Measurements from ENCODE around the gene PDZRN3. TPM values are rescaled to one million over a fixed set of nuclear protein-coding genes. Genes with fewer than 3 reads are reported as not detected.
A peak's percentile ranks its signal among the peaks of the same experiment; 100 is the strongest.

Gene PDZRN3
- total RNA-seq, 1 experiment from 2014 or later, result 5.9 TPM

GRCh38 chr3:73384091-73384906 is 240.4 kb downstream of the PDZRN3 start:
- Mint-ChIP-seq H3K27ac (peak overlapping the region in 1 of 3 experiments; percentile 17; a peak in 1 of 7 replicates), H3K36me3 (ENCODE audit: insufficient read depth in 1 of 3, low read depth in 3 of 3) (peaks cover 5 to 45% (median 18%) of the 10 kb centered on the region in 3 experiments; a peak in 6 of 7 replicates), H3K27me3 (ENCODE audit: low read depth) (no peaks in the 10 kb centered on the region), H3K4me3 (no peak overlapping the region), H3K9me3 (no peaks in the 10 kb centered on the region), H3K4me1 (no peaks in the 10 kb centered on the region; a peak in 1 of 4 replicates)
- no peak overlapping the region for H3T11ph ChIP-seq (ENCODE audit: low read length)
- no peak for DNase-seq
- no peaks in the 10 kb centered on the region for H3K79me1 ChIP-seq (ENCODE audit: insufficient read depth, low read depth, low read length, poor library complexity, severe bottlenecking)
- H3K27ac ChIP-seq (ENCODE audit: insufficient read length, low read depth, low read length), result no peak overlapping the region
- no peaks in the 10 kb centered on the region for H4K20me1 ChIP-seq (ENCODE audit: control insufficient read depth, insufficient read depth, insufficient read length)
- no peak overlapping the region for H2BK20ac ChIP-seq (ENCODE audit: low read depth, low read length, poor library complexity, severe bottlenecking)
- H3K4me1 ChIP-seq (ENCODE audit: insufficient read depth, low read length), result no peaks in the 10 kb centered on the region
- H3K56ac ChIP-seq (ENCODE audit: insufficient read length, low read depth, low read length), result no peak overlapping the region
- no peak overlapping the region for H2BK15ac ChIP-seq (ENCODE audit: low read depth, low read length)
- H3K9ac ChIP-seq (ENCODE audit: extremely low read depth, insufficient read length, low read length), result no peak overlapping the region
- no peak overlapping the region for H3K14ac ChIP-seq (ENCODE audit: insufficient read depth, low read length)
- no peak overlapping the region for H2AFZ ChIP-seq (ENCODE audit: low read length)
- H2BK5ac ChIP-seq (ENCODE audit: insufficient read length, low read length), result no peak overlapping the region
- no peaks in the 10 kb centered on the region for H3K27me3 ChIP-seq (ENCODE audit: insufficient read depth, low read length)
- H3K23me2 ChIP-seq (ENCODE audit: insufficient read length, low read depth, low read length, poor library complexity, severe bottlenecking), result no peaks in the 10 kb centered on the region
- no peak overlapping the region for H4K5ac ChIP-seq (ENCODE audit: insufficient read length, low read depth, low read length)
- TF ChIP-seq CTCF (conservative IDR thresholded peaks at IDR 0.05), result no peak
- no CpG with 5 or more reads among the region's 66 CpGs for WGBS (ENCODE audit: extremely low coverage, insufficient read length, low lambda C conversion rate)
- no peaks in the 10 kb centered on the region for H3K9me3 ChIP-seq (ENCODE audit: control insufficient read depth, low read depth, low read length)
- no peak overlapping the region for H2BK120ac ChIP-seq (ENCODE audit: low read depth, low read length, poor library complexity, severe bottlenecking)
- H2BK12ac ChIP-seq (ENCODE audit: insufficient read length, low read depth, low read length), result no peak overlapping the region
- H3K4ac ChIP-seq (ENCODE audit: low read depth, low read length), result no peak overlapping the region
- no peak overlapping the region for H3K4me2 ChIP-seq (ENCODE audit: insufficient read depth, insufficient read length, low read length)
- no peak overlapping the region for H3K23ac ChIP-seq (ENCODE audit: insufficient read length, low read depth, low read length)
- H4K8ac ChIP-seq (replicated peaks; ENCODE audit: insufficient read length, low read depth, low read length), result no peak overlapping the region
- no peak overlapping the region for H3K18ac ChIP-seq (ENCODE audit: insufficient read length, low read depth, low read length)
- H2AK5ac ChIP-seq (ENCODE audit: insufficient read length, low read length), result no peak overlapping the region
- H4K91ac ChIP-seq (ENCODE audit: insufficient read length, low read depth, low read length), result no peak overlapping the region
- H3K79me2 ChIP-seq (ENCODE audit: insufficient read depth, low read length), result no peaks in the 10 kb centered on the region

Measured in H9 (cell line).